Testis (tissue), 3 donors: ENCODE results near the gene CBX3. TPM values are rescaled to one million over a fixed set of nuclear protein-coding genes. Genes with fewer than 3 reads are reported as not detected.

ENCODE experiments used
- DNase-seq: peaks from one replicate; pipeline ENCODE4 v3.0.0-alpha.2; 2019
- H3K27ac ChIP-seq, 2 donors: fragments of 200-600 bp; sonication (generic); one replicate each; pipeline ENCODE4 v1.5.1; 2019
- H3K27me3 ChIP-seq: fragments of 200-600 bp; sonication (generic); one replicate; pipeline ENCODE4 v1.5.1; 2019
- H3K36me3 ChIP-seq: fragments of 200-600 bp; sonication (generic); one replicate; pipeline ENCODE4 v1.5.1; 2017; ENCODE audit warnings: low read depth; ENCODE audit errors: missing control alignments
- H3K4me1 ChIP-seq: fragments of 200-600 bp; sonication (generic); one replicate; pipeline ENCODE4 v1.5.1; 2019
- H3K4me3 ChIP-seq, 2 donors: fragments of 200-600 bp; sonication (generic); one replicate each; pipeline ENCODE4 v1.5.1; 2017 to 2019
- H3K9me3 ChIP-seq: fragments of 200-600 bp; sonication (generic); one replicate; pipeline ENCODE4 v1.5.1; 2017
- CTCF ChIP-seq, 3 experiments: fragments of 450-650 bp in 2 of 3; fragments of 200-600 bp in 1 of 3; sonication (generic) in 1 of 3; IDR thresholded peaks; one replicate each; pipeline ENCODE4 v1.5.1; 2016 to 2019; ENCODE audit warnings: antibody characterized with exemption in 3 of 3, mild to moderate bottlenecking in 2 of 3, moderate library complexity in 1 of 3
- POLR2A ChIP-seq: fragments of 450-650 bp; IDR thresholded peaks from one replicate; pipeline ENCODE4 v1.6.1; 2017; ENCODE audit warnings: antibody characterized with exemption, mild to moderate bottlenecking, moderate library complexity
- WGBS, 2 donors: methylation state at CpG; one replicate each; pipeline ENCODE4 v1.1.5; 2018; 5-methylcytosine and 5-hydroxymethylcytosine counted together
- intact Hi-C: fragments of 100-400 bp; cut with DNase I; formaldehyde crosslinking; loops from one replicate; pipeline ENCODE4 v1.15.1; 2023; ENCODE audit warnings: low total_unique reads
- polyA plus RNA-seq: library from polyadenylated mRNA; stranded (reverse); fragments of 350-450 nt; fragmentation: Illumina TruSeq; extraction: RNeasy Lipid Tissue Mini Kit (QIAGEN cat#74804); gene quantifications from one replicate; pipeline ENCODE4 v1.2.3, GENCODE V29; 2014; ENCODE audit warnings: low read depth, low replicate concordance; ENCODE audit not compliant: insufficient read depth
- total RNA-seq, 2 donors: library from RNA; depleted of rRNA; stranded (reverse); fragments of >200 nt; gene quantifications; one replicate each; pipeline ENCODE4 v1.2.3, GENCODE V29; 2016

Gene CBX3
- total and polyA plus RNA-seq, 3 donors from 2014 or later = 95.7 to 137 (median 116) TPM

GRCh38 chr7:26185131-26185843 lies 16.3 kb upstream of the CBX3 start:
- Histone ChIP-seq H3K4me3 (no peak overlapping the region), H3K4me1 (peaks cover 9% of the 10 kb centered on the region), H3K9me3 (no peaks in the 10 kb centered on the region), H3K36me3 (no peaks in the 10 kb centered on the region), H3K27ac (no peak overlapping the region), H3K27me3 (no peaks in the 10 kb centered on the region)
- no peak for DNase-seq
- intact Hi-C loops = no loop called here
- WGBS, 2 donors = 80 to 89% methylated on average over 10 of the region's 10 CpGs
- TF ChIP-seq CTCF (IDR thresholded peaks at IDR 0.05) = no peak
- no peak for TF ChIP-seq POLR2A

GRCh38 chr7:26185844-26186180 lies 15.7 kb upstream of the CBX3 start:
- intact Hi-C loops = no loop called here
- TF ChIP-seq POLR2A (no peak), CTCF (IDR thresholded peaks at IDR 0.05) (no peak)
- Histone ChIP-seq H3K36me3 (no peaks in the 10 kb centered on the region), H3K9me3 (no peaks in the 10 kb centered on the region), H3K4me3 (no peak overlapping the region), H3K27me3 (no peaks in the 10 kb centered on the region), H3K27ac (no peak overlapping the region), H3K4me1 (peaks cover 9% of the 10 kb centered on the region)
- no peak for DNase-seq
- WGBS, 2 donors = 80 to 91% methylated on average over 1 of the region's 1 CpG

GRCh38 chr7:26186364-26187311 lies 14.9 kb upstream of the CBX3 start:
- Histone ChIP-seq H3K27me3 (no peaks in the 10 kb centered on the region), H3K36me3 (no peaks in the 10 kb centered on the region), H3K27ac (no peak overlapping the region), H3K9me3 (no peaks in the 10 kb centered on the region), H3K4me1 (peaks cover 9% of the 10 kb centered on the region), H3K4me3 (no peak overlapping the region)
- 72 to 76% methylated on average over 5 of the region's 5 CpGs for WGBS, 2 donors
- DNase-seq = no peak
- intact Hi-C loops = no loop called here
- TF ChIP-seq CTCF (IDR thresholded peaks at IDR 0.05) (no peak), POLR2A (no peak)

- Histone ChIP-seq H3K4me3 (no peak overlapping the region), H3K27me3 (no peaks in the 10 kb centered on the region), H3K36me3 (no peaks in the 10 kb centered on the region), H3K4me1 (peaks cover 8% of the 10 kb centered on the region), H3K27ac (no peak overlapping the region), H3K9me3 (no peaks in the 10 kb centered on the region)
- WGBS, 2 donors = 71 to 73% methylated on average over 11 of the region's 11 CpGs
- intact Hi-C loops = no loop called here
- no peak for TF ChIP-seq POLR2A
- no peak for TF ChIP-seq CTCF (IDR thresholded peaks at IDR 0.05)
- DNase-seq = no peak
These were observed 14.0 kb upstream of the CBX3 start for GRCh38 chr7:26187380-26188205.
